Gastroesophageal sphincter (tissue), 3 donors: ENCODE measurements around the gene THTPA.

ENCODE experiments used
- CTCF ChIP-seq, 4 experiments: fragments of 200-600 bp in 2 of 4; fragments of 450-650 bp in 2 of 4; sonication (generic) in 1 of 4; IDR thresholded peaks; one replicate each; pipeline ENCODE4 v1.5.1; 2017 to 2019; ENCODE audit warnings: antibody characterized with exemption in 4 of 4, mild to moderate bottlenecking in 2 of 4, moderate library complexity in 2 of 4
- POLR2A ChIP-seq, 2 donors: fragments of 450-650 bp; IDR thresholded peaks; one replicate each; pipeline ENCODE4 v1.6.1; 2017; ENCODE audit warnings: antibody characterized with exemption in 2 of 2, mild to moderate bottlenecking in 2 of 2, moderate library complexity in 1 of 2
- POLR2AphosphoS5 ChIP-seq: sonication (generic); formaldehyde crosslinking; IDR thresholded peaks from one replicate; pipeline ENCODE4 v1.6.1; 2017; ENCODE audit warnings: antibody characterized with exemption

DNA sequence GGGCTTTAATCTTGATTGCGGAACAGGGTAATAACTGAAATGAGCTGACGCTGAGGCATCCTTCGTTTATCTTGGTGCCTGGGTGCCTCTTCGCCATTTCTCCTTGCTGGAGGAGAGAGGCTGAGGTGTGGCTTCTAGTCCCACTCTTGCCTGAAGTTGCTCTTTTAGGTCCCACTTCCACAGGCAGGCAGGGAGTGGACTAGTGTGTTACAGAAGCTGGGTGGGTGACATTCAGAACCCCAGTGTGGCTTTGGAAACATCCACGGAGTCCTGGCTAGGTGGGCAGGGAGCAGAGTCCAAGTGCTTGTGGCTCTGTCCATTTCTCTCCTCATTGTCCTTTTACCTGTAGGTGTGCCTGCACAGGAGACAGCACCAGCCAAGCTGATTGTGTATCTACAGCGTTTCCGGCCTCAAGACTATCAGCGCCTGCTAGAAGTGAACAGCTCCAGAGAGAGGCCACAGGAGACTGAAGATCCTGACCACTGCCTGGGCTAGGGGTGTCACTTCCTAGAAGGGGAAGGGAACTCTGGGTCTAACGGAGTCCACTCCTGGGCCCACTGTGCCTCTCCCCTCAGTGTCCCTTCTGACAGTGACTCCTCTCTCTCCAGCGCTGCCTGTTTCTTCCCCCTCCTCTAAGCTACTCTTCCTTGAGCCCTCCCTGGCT is 2.4 kb downstream of the THTPA start:
- no peak for TF ChIP-seq CTCF (IDR thresholded peaks at IDR 0.05)
- no peak for TF ChIP-seq POLR2A (IDR thresholded peaks at IDR 0.05)
- no peak for TF ChIP-seq POLR2AphosphoS5
